Lower leg skin (tissue), 3 donors: ENCODE results near the gene ANO1.

Experiments
- POLR2A ChIP-seq, 2 donors: fragments of 450-650 bp; IDR thresholded peaks; one replicate each; pipeline ENCODE4 v1.6.1; 2016 to 2017; ENCODE audit warnings: antibody characterized with exemption in 2 of 2, mild to moderate bottlenecking in 1 of 2, moderate library complexity in 1 of 2
- TF ChIP-seq, protein P1 (sequence below), 3 donors: fragments of 450-650 bp; IDR thresholded peaks; one replicate each; pipeline ENCODE4 v1.5.1; 2016; ENCODE audit warnings: antibody characterized with exemption in 3 of 3, mild to moderate bottlenecking in 3 of 3, moderate library complexity in 2 of 3

DNA sequence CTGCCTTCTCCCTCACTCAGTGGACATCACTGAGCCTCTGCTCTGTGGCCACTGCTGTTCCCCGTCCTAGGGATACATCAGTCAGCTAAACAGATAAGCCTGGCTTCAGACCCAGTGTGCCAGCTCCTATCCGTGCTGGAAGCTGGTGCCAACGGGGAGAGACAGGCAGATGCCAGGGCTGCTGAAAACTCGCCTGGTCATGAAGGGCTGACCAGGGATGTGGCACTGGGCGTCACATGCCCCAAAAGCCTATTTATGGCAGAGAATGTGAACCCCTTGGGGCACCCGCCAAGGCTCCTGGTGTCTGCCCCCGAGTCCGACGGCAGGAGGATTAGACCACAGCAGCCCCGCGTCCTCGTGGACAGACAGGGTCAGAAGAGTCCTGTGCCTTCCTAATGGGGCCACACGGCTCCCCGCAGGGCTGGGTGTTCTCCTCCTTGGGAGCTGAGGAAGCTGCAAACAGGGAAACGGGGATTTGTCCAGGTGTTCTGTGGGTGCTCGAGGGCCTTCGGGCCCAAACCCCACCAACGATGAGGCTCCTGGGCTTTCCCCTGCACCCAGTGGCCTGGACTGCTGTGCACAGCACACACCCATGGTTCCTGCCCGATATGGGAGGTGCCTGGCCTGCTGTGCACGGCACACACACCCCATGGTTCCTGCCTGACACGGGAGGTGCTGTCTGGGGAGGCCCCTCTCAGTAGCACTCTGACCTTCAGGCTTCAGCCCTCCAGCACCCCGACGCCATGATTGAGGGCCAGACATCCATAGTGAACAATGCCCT is 19.9 kb downstream of the ANO1 start:
- TF ChIP-seq, protein P1, sequence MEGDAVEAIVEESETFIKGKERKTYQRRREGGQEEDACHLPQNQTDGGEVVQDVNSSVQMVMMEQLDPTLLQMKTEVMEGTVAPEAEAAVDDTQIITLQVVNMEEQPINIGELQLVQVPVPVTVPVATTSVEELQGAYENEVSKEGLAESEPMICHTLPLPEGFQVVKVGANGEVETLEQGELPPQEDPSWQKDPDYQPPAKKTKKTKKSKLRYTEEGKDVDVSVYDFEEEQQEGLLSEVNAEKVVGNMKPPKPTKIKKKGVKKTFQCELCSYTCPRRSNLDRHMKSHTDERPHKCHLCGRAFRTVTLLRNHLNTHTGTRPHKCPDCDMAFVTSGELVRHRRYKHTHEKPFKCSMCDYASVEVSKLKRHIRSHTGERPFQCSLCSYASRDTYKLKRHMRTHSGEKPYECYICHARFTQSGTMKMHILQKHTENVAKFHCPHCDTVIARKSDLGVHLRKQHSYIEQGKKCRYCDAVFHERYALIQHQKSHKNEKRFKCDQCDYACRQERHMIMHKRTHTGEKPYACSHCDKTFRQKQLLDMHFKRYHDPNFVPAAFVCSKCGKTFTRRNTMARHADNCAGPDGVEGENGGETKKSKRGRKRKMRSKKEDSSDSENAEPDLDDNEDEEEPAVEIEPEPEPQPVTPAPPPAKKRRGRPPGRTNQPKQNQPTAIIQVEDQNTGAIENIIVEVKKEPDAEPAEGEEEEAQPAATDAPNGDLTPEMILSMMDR (IDR thresholded peaks at IDR 0.05): no peak
- TF ChIP-seq POLR2A (IDR thresholded peaks at IDR 0.05): no peak
